Type B pancreatic cell (in vitro differentiated cells): ENCODE data around the gene HTRA1. TPM values are rescaled to one million over a fixed set of nuclear protein-coding genes. Genes with fewer than 3 reads are reported as not detected.

ENCODE experiments used
- DNase-seq: peaks from one replicate; pipeline ENCODE4 v3.0.0; 2021; ENCODE audit warnings: mixed read lengths; ENCODE audit not compliant: unreplicated experiment; ENCODE audit errors: extremely low spot score
- H3K27ac Mint-ChIP-seq: 2 replicates; pipeline ENCODE4 v1.8.0; 2021; ENCODE audit warnings: mild to moderate bottlenecking, mixed read lengths
- H3K27me3 Mint-ChIP-seq: 2 replicates; pipeline ENCODE4 v1.8.0; 2021; ENCODE audit warnings: mixed read lengths
- H3K36me3 Mint-ChIP-seq: 2 replicates; pipeline ENCODE4 v1.8.0; 2021; ENCODE audit warnings: mixed read lengths
- H3K4me1 Mint-ChIP-seq: one replicate; pipeline ENCODE4 v1.8.0; 2021; ENCODE audit warnings: mixed read lengths; ENCODE audit not compliant: unreplicated experiment
- H3K4me3 Mint-ChIP-seq: 2 replicates; pipeline ENCODE4 v1.8.0; 2021; ENCODE audit warnings: mild to moderate bottlenecking, mixed read lengths
- H3K9me3 Mint-ChIP-seq: 2 replicates; pipeline ENCODE4 v1.8.0; 2021; ENCODE audit warnings: mixed read lengths
- total RNA-seq: library from RNA; stranded (reverse); gene quantifications from 2 replicates; pipeline ENCODE4 v1.2.1, GENCODE V29; 2021; ENCODE audit warnings: low replicate concordance
- TF ChIP-seq, protein P1 (sequence below): fragments of 200-600 bp; sonication (generic); conservative IDR thresholded peaks from 2 replicates; pipeline ENCODE4 v1.5.0; 2021; ENCODE audit warnings: antibody characterized with exemption, mild to moderate bottlenecking

The HTRA1 gene
- total RNA-seq, 1 donor from 2014 or later: 32.6 TPM

- Mint-ChIP-seq H3K9me3 (no peaks in the 10 kb centered on the region), H3K4me3 (no peak overlapping the region), H3K4me1 (peaks cover 8% of the 10 kb centered on the region), H3K27me3 (peaks cover 5% of the 10 kb centered on the region), H3K27ac (no peak overlapping the region), H3K36me3 (no peaks in the 10 kb centered on the region)
- DNase-seq: no peak
- TF ChIP-seq, protein P1, sequence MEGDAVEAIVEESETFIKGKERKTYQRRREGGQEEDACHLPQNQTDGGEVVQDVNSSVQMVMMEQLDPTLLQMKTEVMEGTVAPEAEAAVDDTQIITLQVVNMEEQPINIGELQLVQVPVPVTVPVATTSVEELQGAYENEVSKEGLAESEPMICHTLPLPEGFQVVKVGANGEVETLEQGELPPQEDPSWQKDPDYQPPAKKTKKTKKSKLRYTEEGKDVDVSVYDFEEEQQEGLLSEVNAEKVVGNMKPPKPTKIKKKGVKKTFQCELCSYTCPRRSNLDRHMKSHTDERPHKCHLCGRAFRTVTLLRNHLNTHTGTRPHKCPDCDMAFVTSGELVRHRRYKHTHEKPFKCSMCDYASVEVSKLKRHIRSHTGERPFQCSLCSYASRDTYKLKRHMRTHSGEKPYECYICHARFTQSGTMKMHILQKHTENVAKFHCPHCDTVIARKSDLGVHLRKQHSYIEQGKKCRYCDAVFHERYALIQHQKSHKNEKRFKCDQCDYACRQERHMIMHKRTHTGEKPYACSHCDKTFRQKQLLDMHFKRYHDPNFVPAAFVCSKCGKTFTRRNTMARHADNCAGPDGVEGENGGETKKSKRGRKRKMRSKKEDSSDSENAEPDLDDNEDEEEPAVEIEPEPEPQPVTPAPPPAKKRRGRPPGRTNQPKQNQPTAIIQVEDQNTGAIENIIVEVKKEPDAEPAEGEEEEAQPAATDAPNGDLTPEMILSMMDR: no peak
Observed at GRCh38 chr10:122503012-122503411, 41.7 kb downstream of the HTRA1 start.

DNA sequence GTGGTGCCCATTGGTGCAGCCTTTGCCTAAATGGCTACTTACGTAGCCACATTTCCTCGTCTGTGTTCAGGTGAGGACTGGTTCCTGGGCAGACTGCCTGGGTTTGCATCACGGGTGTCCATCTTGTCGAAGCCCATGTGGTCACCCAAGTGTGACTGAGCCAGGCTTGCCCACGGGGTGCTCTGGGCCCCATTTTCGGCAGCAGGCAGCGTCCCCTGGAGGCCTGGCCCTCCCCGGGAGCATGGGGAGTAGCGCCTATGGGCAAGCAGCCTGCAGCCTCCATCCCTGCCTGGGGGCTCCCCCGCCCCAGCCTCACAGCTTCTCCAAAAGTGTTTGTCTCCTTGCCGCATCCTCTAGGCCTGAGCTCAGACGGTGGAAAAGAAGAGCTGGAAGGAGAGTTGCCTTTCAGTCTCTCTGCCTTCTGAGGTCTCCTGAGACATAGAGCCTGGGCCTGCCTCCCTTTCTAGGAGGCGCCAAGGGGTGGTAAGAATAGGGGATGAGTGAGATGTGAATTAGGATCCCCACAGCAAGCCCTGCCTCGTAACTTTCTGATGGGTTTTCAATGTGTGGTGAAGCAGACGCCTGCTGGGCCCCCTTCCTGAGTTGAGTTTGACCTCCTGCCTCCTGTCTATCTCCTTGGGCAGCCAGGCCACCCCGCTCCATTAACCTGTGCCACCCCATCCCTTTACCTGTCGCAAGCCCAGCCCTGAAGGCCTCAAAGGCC lies 42.7 kb downstream of the HTRA1 start:
- TF ChIP-seq, protein P1: no peak
- H3K4me3 Mint-ChIP-seq: no peak overlapping the region
- no peak overlapping the region for H3K27ac Mint-ChIP-seq
- peaks cover 14% of the 10 kb centered on the region for H3K4me1 Mint-ChIP-seq
- DNase-seq: no peak
- no peaks in the 10 kb centered on the region for H3K9me3 Mint-ChIP-seq
- H3K36me3 Mint-ChIP-seq: no peaks in the 10 kb centered on the region
- no peaks in the 10 kb centered on the region for H3K27me3 Mint-ChIP-seq

- Mint-ChIP-seq H3K36me3 (no peaks in the 10 kb centered on the region), H3K9me3 (no peaks in the 10 kb centered on the region), H3K4me1 (peaks cover 14% of the 10 kb centered on the region), H3K4me3 (no peak overlapping the region), H3K27me3 (no peaks in the 10 kb centered on the region), H3K27ac (no peak overlapping the region)
- TF ChIP-seq, protein P1: no peak
- no peak for DNase-seq
Observed at GRCh38 chr10:122504610-122504950, 43.2 kb downstream of the HTRA1 start.

- H3K27ac Mint-ChIP-seq: no peak overlapping the region
- TF ChIP-seq, protein P1: no peak
- H3K36me3 Mint-ChIP-seq: no peaks in the 10 kb centered on the region
- H3K27me3 Mint-ChIP-seq: no peaks in the 10 kb centered on the region
- H3K9me3 Mint-ChIP-seq: no peaks in the 10 kb centered on the region
- peaks cover 12% of the 10 kb centered on the region for H3K4me1 Mint-ChIP-seq
- DNase-seq: no peak
- H3K4me3 Mint-ChIP-seq: no peak overlapping the region
Observed at GRCh38 chr10:122505011-122505410, 43.7 kb downstream of the HTRA1 start.

DNA sequence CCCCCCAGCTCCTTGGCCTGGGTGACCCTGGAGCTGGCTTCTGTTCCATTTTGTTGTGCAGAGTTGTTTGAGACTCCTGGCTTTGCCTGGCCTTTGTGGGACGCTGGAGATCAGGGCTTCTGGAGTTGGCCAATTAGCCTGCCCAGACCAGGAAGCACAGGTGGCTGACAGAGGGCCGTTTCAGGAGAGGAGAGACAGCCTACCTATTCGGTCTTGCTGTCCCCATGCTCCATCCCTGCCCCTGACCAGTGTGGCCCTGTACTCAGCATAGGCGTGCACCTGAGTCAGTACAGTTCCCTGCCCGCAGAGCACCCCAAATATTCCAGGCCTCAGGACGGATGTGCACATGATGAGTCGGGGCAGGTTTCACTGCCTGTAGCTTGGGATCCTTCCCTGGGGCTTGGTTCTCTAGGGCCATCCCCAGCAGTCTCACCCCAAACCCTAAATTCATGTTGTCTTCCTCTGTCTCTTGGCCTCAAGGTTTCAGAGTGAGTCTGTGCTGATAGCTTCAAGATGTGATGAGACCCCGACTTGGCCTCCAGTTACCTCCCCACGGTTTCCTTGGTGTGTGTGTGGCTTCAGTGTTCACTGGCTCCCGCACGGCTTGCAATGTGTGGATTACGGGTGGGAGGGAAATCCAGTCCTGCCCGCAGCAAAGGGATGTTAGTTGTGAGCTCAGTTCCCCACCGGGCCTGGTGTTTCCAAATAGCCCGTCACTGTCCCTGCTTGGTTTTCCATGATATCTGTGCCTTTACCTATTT lies 44.7 kb downstream of the HTRA1 start:
- Mint-ChIP-seq H3K27ac (peak overlapping the region; percentile 34), H3K36me3 (no peaks in the 10 kb centered on the region), H3K4me3 (no peak overlapping the region), H3K4me1 (peaks cover 17% of the 10 kb centered on the region), H3K27me3 (no peaks in the 10 kb centered on the region), H3K9me3 (no peaks in the 10 kb centered on the region)
- DNase-seq: no peak
- TF ChIP-seq, protein P1: no peak
